GM13976 (cell line): Measurements from ENCODE around the gene ZFYVE19.

Experiments
- DNase-seq: peaks from one replicate; pipeline ENCODE4 v3.0.0; 2012; ENCODE audit warnings: low spot score
- CTCF ChIP-seq: IDR thresholded peaks from 2 replicates; pipeline ENCODE4 v1.5.1; 2012; ENCODE audit warnings: borderline replicate concordance, mild to moderate bottlenecking; ENCODE audit not compliant: insufficient read depth; ENCODE audit errors: extremely low read depth, missing control alignments, control extremely low read depth
- in situ Hi-C: fragments of 300-500 bp; cut with MboI; formaldehyde crosslinking; loops from one replicate; pipeline ENCODE4 v1.12.0; 2022; ENCODE audit warnings: low sequenced_read_pairs, mixed read lengths, inconsistent platforms; ENCODE audit not compliant: unreplicated experiment

Gene ZFYVE19

GRCh38 chr15:40796041-40796440, 10.8 kb upstream of the ZFYVE19 start:
- DNase-seq: no peak
- TF ChIP-seq CTCF: no peak
- in situ Hi-C loops: no loop called here

DNA sequence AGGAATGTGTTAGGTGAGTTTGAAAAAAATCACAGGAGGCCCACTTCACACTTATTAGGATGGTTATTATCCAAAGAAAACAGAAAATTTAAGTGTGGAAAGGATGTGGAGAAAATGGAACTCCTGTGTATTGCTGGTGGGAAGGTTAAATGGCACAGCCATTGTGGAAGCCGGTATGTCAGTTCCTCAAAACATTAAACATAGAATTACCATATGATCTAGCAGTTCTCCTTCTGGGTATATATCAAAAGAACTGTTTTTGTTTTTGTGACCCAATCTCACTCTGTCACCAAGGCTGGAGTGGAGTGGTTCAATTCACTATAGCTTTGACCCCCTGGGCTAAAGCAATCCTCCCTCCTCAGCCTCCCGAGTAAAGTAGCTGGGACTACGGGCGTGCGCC, 10.4 kb upstream of the ZFYVE19 start:
- in situ Hi-C loops: no loop called here
- no peak for DNase-seq
- TF ChIP-seq CTCF: no peak

- no peak for TF ChIP-seq CTCF
- no peak for DNase-seq
- in situ Hi-C loops: no loop called here
Observed at GRCh38 chr15:40799523-40799922, 7.4 kb upstream of the ZFYVE19 start.

GRCh38 chr15:40803076-40803475, 3.8 kb upstream of the ZFYVE19 start:
- DNase-seq: no peak
- no peak for TF ChIP-seq CTCF
- in situ Hi-C loops: no loop called here

DNA sequence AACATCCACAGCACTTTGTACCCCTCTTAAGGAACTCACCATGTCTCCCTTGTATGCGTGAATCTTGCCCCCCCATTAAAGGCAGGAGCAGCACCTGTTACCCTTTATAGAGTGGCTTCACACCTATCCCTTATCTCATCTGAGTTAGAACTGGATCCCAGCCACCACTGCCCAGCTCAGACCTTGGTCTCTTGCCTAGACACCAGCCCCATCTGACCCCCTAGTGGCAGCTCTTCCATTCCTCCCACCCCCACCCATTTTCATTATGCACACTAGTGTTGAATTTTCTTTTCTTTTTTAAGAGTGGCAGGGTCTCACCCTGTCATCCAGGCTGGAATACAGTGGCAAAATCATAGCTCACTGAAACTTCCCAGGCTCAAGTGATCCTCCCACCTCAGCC, 3.2 kb upstream of the ZFYVE19 start:
- in situ Hi-C loops: no loop called here
- no peak for DNase-seq
- no peak for TF ChIP-seq CTCF

DNA sequence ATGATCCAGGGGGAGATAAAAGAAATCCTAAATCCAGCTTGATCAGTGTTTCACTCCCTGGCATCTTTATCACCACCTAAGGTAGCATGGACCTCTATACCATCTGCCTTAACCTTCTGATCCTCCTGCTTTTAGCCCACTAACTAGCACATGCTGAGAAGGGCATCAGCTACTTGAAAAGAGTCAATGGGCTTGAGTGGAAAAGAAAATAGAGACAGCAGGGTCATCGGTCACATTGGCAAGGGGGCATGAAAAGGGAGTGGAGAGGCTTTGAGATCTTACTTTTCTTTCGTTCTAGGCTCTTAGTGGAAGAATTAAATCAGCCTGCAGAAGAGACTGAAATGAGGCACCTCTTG, 239 bp upstream of the ZFYVE19 start:
- TF ChIP-seq CTCF: no peak
- DNase-seq: no peak
- in situ Hi-C loops: no loop called here

DNA sequence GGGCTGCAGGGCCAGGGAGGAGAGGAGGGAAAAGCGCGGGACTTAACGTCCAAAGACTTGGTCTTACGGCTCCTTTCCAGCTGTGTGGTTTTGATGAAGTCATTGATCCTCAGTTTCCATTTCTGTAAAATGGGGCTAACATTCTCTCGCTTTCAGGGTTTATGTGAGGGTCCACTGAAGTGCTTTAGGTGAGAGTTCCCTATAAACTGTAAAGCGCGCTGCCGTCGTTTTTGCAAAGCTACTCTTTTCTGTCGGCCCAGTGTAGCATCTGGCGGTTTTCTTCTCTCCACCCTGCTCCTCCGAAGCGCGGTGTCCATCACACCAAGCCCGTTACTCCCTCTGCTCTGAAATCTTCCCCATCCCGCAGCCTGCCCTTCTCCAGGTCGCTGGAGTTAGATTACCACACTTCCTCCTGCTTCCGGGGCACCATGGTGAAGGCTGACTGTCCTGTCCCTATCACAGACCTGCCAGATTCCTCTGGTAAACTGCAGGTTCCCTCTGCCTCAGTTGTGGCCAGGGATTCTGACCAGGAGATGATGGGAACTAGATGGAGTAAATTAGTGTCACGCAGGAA, 1.1 kb downstream of the ZFYVE19 start:
- in situ Hi-C loops: no loop called here
- no peak for TF ChIP-seq CTCF
- DNase-seq: no peak
